ENCODE measurements around the gene DPP6. TPM values are rescaled to one million over a fixed set of nuclear protein-coding genes. Genes with fewer than 3 reads are reported as not detected.

DPP6 gene
- total RNA-seq, 1 experiment from 2014 or later: not detected

- Histone ChIP-seq H3K9ac (ENCODE audit: low read length) (no peak overlapping the region), H3K9me2 (replicated peaks; ENCODE audit: low read length) (no peaks in the 10 kb centered on the region), H3K27ac (ENCODE audit: low read length) (no peak overlapping the region), H3F3A (ENCODE audit: low read length, unreplicated experiment) (no peaks in the 10 kb centered on the region), H3K4me2 (ENCODE audit: low read length) (no peak overlapping the region), H3K9me3 (ENCODE audit: low read length) (0 out of 2 replicates have a peak, but pooled peaks cover under 1% of the 10 kb centered on the region), H3K79me2 (ENCODE audit: low read length) (no peaks in the 10 kb centered on the region), H2AFZ (ENCODE audit: low read length) (no peak overlapping the region), H4K20me1 (ENCODE audit: low read length) (no peaks in the 10 kb centered on the region), H3K4me3 (ENCODE audit: low read length) (no peak overlapping the region), H3K36me3 (ENCODE audit: low read depth, low read length) (no peaks in the 10 kb centered on the region), H3K4me1 (ENCODE audit: insufficient read depth, low read length) (no peaks in the 10 kb centered on the region), H3K27me3 (ENCODE audit: low read length) (no peaks in the 10 kb centered on the region)
- TF ChIP-seq EZH2phosphoT487 (IDR thresholded peaks at IDR 0.05; ENCODE audit: borderline replicate concordance, low read length): no peak
- no peak for TF ChIP-seq CTCF (conservative IDR thresholded peaks at IDR 0.05; ENCODE audit: low read depth, low read length)
- TF ChIP-seq EZH2 (IDR thresholded peaks at IDR 0.05; ENCODE audit: low read length, unreplicated experiment): no peak
- intact Hi-C loops (cut with micrococcal nuclease): no loop called here
- DNase-seq (no peak), ATAC-seq (no peak)
- ChIA-PET CTCF (no interaction called here), POLR2A (ENCODE audit: unreplicated experiment) (no interaction called here)
- no TSS peak for BruUV-seq (replicated peaks)
Observed at GRCh38 chr7:154721086-154721485, 668.9 kb downstream of the DPP6 start.

GRCh38 chr7:154726368-154726767 is 674.2 kb downstream of the DPP6 start:
- H3K9ac ChIP-seq (ENCODE audit: low read length): no peak overlapping the region
- intact Hi-C loops (cut with micrococcal nuclease): no loop called here
- no peak overlapping the region for H2AFZ ChIP-seq (ENCODE audit: low read length)
- TF ChIP-seq CTCF (conservative IDR thresholded peaks at IDR 0.05; ENCODE audit: low read depth, low read length) (no peak), EZH2phosphoT487 (IDR thresholded peaks at IDR 0.05; ENCODE audit: borderline replicate concordance, low read length) (no peak), EZH2 (IDR thresholded peaks at IDR 0.05; ENCODE audit: low read length, unreplicated experiment) (no peak)
- BruUV-seq (replicated peaks): no TSS peak
- no peak overlapping the region for H3K4me3 ChIP-seq (ENCODE audit: low read length)
- H3K9me3 ChIP-seq (ENCODE audit: low read length): 0 out of 2 replicates have a peak, but pooled peaks cover 3% of the 10 kb centered on the region
- H4K20me1 ChIP-seq (ENCODE audit: low read length): no peaks in the 10 kb centered on the region
- ATAC-seq (no peak), DNase-seq (no peak)
- H3K79me2 ChIP-seq (ENCODE audit: low read length): no peaks in the 10 kb centered on the region
- CTCF ChIA-PET: no interaction called here
- H3K27ac ChIP-seq (ENCODE audit: low read length): no peak overlapping the region
- H3K4me1 ChIP-seq (ENCODE audit: insufficient read depth, low read length): no peaks in the 10 kb centered on the region
- POLR2A ChIA-PET (ENCODE audit: unreplicated experiment): no interaction called here
- H3K4me2 ChIP-seq (ENCODE audit: low read length): no peak overlapping the region
- no peaks in the 10 kb centered on the region for H3F3A ChIP-seq (ENCODE audit: low read length, unreplicated experiment)
- H3K9me2 ChIP-seq (replicated peaks; ENCODE audit: low read length): no peaks in the 10 kb centered on the region
- H3K36me3 ChIP-seq (ENCODE audit: low read depth, low read length): no peaks in the 10 kb centered on the region
- no peaks in the 10 kb centered on the region for H3K27me3 ChIP-seq (ENCODE audit: low read length)

- Histone ChIP-seq H3K36me3 (ENCODE audit: low read depth, low read length) (no peaks in the 10 kb centered on the region), H3K79me2 (ENCODE audit: low read length) (no peaks in the 10 kb centered on the region), H3K4me2 (ENCODE audit: low read length) (no peak overlapping the region), H3K4me3 (ENCODE audit: low read length) (no peak overlapping the region), H3K27ac (ENCODE audit: low read length) (no peak overlapping the region), H3K9me3 (ENCODE audit: low read length) (0 out of 2 replicates have a peak, but pooled peaks cover 3% of the 10 kb centered on the region), H2AFZ (ENCODE audit: low read length) (no peak overlapping the region), H4K20me1 (ENCODE audit: low read length) (no peaks in the 10 kb centered on the region), H3F3A (ENCODE audit: low read length, unreplicated experiment) (no peaks in the 10 kb centered on the region), H3K4me1 (ENCODE audit: insufficient read depth, low read length) (no peaks in the 10 kb centered on the region), H3K27me3 (ENCODE audit: low read length) (no peaks in the 10 kb centered on the region), H3K9ac (ENCODE audit: low read length) (no peak overlapping the region), H3K9me2 (replicated peaks; ENCODE audit: low read length) (no peaks in the 10 kb centered on the region)
- no TSS peak for BruUV-seq (replicated peaks)
- DNase-seq (no peak), ATAC-seq (no peak)
- POLR2A ChIA-PET (ENCODE audit: unreplicated experiment): no interaction called here
- CTCF ChIA-PET: no interaction called here
- TF ChIP-seq EZH2 (IDR thresholded peaks at IDR 0.05; ENCODE audit: low read length, unreplicated experiment) (no peak), EZH2phosphoT487 (IDR thresholded peaks at IDR 0.05; ENCODE audit: borderline replicate concordance, low read length) (no peak), CTCF (conservative IDR thresholded peaks at IDR 0.05; ENCODE audit: low read depth, low read length) (no peak)
- intact Hi-C loops (cut with micrococcal nuclease): no loop called here
Observed at GRCh38 chr7:154729056-154729455, 676.9 kb downstream of the DPP6 start.
